ENCODE results near the gene HLA-DPB1. TPM values are rescaled to one million over a fixed set of nuclear protein-coding genes. Genes with fewer than 3 reads are reported as not detected.

Gene HLA-DPB1
- total and polyA plus RNA-seq, 2 of the 4 experiments (the other 2 are of a cell fraction) = 7.7 to 10.7 TPM

DNA sequence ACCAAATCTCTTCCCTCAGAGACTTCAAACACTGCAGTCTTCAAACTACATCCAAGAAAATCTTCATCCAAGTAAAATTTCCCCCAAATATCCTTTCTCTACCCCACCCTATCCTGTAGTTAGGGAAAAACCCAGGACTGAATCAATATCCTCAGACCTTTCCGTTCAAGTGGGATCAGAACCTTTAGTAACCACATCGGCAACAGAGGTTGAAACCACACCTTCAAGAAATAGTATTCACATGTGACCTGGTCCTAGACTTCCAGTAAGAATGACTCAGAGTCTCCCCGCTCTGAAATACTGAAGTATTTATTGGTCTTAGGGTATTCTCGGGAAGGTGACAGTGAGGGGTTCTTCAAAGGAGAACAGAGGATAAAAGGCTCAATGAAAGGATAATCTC lies 11.1 kb upstream of the HLA-DPB1 start:
- Histone ChIP-seq H3K27ac (ENCODE audit: insufficient read depth, low read length) (no peak overlapping the region), H3K4me3 (ENCODE audit: insufficient read depth, low read depth, low read length) (no peak overlapping the region), H4K20me1 (ENCODE audit: insufficient read depth, low read length) (no peaks in the 10 kb centered on the region), H2BK15ac (ENCODE audit: low read depth, low read length) (no peak overlapping the region), H2BK120ac (ENCODE audit: low read depth, low read length) (no peak overlapping the region), H4K8ac (ENCODE audit: low read depth in 2 of 2, low read length in 2 of 2) (no peak overlapping the region), H3K36me3 (ENCODE audit: control insufficient read depth, insufficient read depth, low read length) (no peaks in the 10 kb centered on the region), H2BK5ac (ENCODE audit: low read depth, low read length, poor library complexity, severe bottlenecking) (no peak overlapping the region), H4K91ac (ENCODE audit: insufficient read depth, low read depth, low read length) (no peak overlapping the region), H2AFZ (replicated peaks; ENCODE audit: low read length, poor library complexity) (no peak overlapping the region), H3K4ac (ENCODE audit: low read depth, low read length) (no peak overlapping the region), H3K14ac (replicated peaks; ENCODE audit: low read depth, low read length) (no peak overlapping the region), H3K79me1 (ENCODE audit: low read depth in 1 of 2, low read length in 2 of 2) (no peaks in the 10 kb centered on the region), H3K18ac (ENCODE audit: low read depth, low read length) (no peak overlapping the region), H2BK20ac (ENCODE audit: low read depth, low read length) (no peak overlapping the region), H3K9ac (ENCODE audit: low read depth, low read length) (no peak overlapping the region), H3K4me2 (ENCODE audit: low read depth, low read length) (no peak overlapping the region), H4K5ac (ENCODE audit: low read depth, low read length) (no peak overlapping the region), H3K23ac (ENCODE audit: low read depth, low read length) (no peak overlapping the region), H3K9me3 (ENCODE audit: control insufficient read depth, insufficient read depth, low read length) (no peaks in the 10 kb centered on the region), H3K27me3 (ENCODE audit: control insufficient read depth, insufficient read depth, low read length) (peaks cover 1% of the 10 kb centered on the region; the same call in 1 of the 2 replicates), H3K9me1 (ENCODE audit: insufficient read depth, low read length) (no peaks in the 10 kb centered on the region), H3K4me1 (ENCODE audit: control insufficient read depth, insufficient read depth, low read length) (no peaks in the 10 kb centered on the region), H3K56ac (ENCODE audit: extremely low read depth, insufficient read depth, low read length) (no peak overlapping the region), H2AK5ac (ENCODE audit: low read depth, low read length) (no peak overlapping the region), H2AK9ac (replicated peaks; ENCODE audit: low read depth, low read length, poor library complexity) (no peak overlapping the region)
- no peak for ATAC-seq (ENCODE audit: low read depth)
- dilution Hi-C loops (cut with HindIII; ENCODE audit: low sequenced_read_pairs, unreplicated experiment) (no loop called here), intact Hi-C loops (cut with micrococcal nuclease) (no loop called here), in situ Hi-C loops (cut with MboI; ENCODE audit: low sequenced_read_pairs) (no loop called here)
- CTCF ChIA-PET = no interaction called here
- no TSS peak for BruUV-seq (replicated peaks)
- no peak for DNase-seq
- no peak for TF ChIP-seq MAFK (IDR thresholded peaks at IDR 0.05; ENCODE audit: low read depth, low read length)
- TF ChIP-seq NFE2L2 (IDR thresholded peaks at IDR 0.05; ENCODE audit: low read depth, low read length) = no peak
- no CpG with 5 or more reads among the region's 4 CpGs for WGBS, 2 experiments (ENCODE audit: extremely low coverage in 2 of 2, insufficient read length in 1 of 2)
- POLR2A ChIA-PET (ENCODE audit: unreplicated experiment) = no interaction called here

Measured in IMR-90 (cell line).